ENCODE data around the gene CHST11.

- TF ChIP-seq POLR2AphosphoS5 (IDR thresholded peaks at IDR 0.05; ENCODE audit: low read depth, low read length): no peak
- TF ChIP-seq TAF1 (IDR thresholded peaks at IDR 0.05; ENCODE audit: low read depth, low read length): no peak
- TF ChIP-seq SPI1 (IDR thresholded peaks at IDR 0.05; ENCODE audit: low read depth, low read length): no peak
- no peak for TF ChIP-seq POLR2A (IDR thresholded peaks at IDR 0.05; ENCODE audit: low read depth, low read length)
- no peak for TF ChIP-seq POU2F2 (IDR thresholded peaks at IDR 0.05; ENCODE audit: low read depth, low read length)
- no peak for TF ChIP-seq PAX5 (IDR thresholded peaks at IDR 0.05; ENCODE audit: insufficient read depth, low read length, severe bottlenecking)
Measured at GRCh38 chr12:104707194-104707593, 250.4 kb downstream of the CHST11 start.
